H1 (cell line): Measurements from ENCODE around the gene ELFN1. TPM values are rescaled to one million over a fixed set of nuclear protein-coding genes. Genes with fewer than 3 reads are reported as not detected.

Experiments used
- CTCF ChIA-PET: fragments of 300-600 bp; sonication (Branson Sonifier 250); formaldehyde crosslinking; loops from one replicate; lab custom pipeline; 2021; ENCODE audit not compliant: partially characterized antibody; lab: Charles Lee
- POLR2A ChIA-PET: fragments of 300-600 bp; sonication (Branson Sonifier 250); formaldehyde crosslinking; loops from one replicate; lab custom pipeline; 2021; ENCODE audit warnings: inconsistent platforms; ENCODE audit not compliant: partially characterized antibody; lab: Charles Lee
- DNase-seq, 2 experiments: peaks; one replicate each; pipeline versions ENCODE4 v3.0.0 to v3.0.0-alpha.2; 2010 to 2022; ENCODE audit warnings: low spot score in 2 of 2, low read depth in 1 of 2, mixed read lengths in 1 of 2
- FAIRE-seq: peaks from 2 replicates; lab custom pipeline; 2011; peaks lifted over from hg19 to GRCh38; lab: Jason Lieb, UNC
- H2AFZ ChIP-seq: 2 replicates; pipeline ENCODE4 v1.8.1; 2012; ENCODE audit warnings: low read length, inconsistent platforms
- H2AK5ac ChIP-seq: 2 replicates; pipeline ENCODE4 v1.6.1; 2013; ENCODE audit warnings: low read depth, low read length
- H2BK120ac ChIP-seq: replicated peaks from 2 replicates; pipeline ENCODE3; 2013; ENCODE audit warnings: low read depth, low read length, inconsistent platforms
- H2BK12ac ChIP-seq: 2 replicates; pipeline ENCODE4 v1.6.1; 2013; ENCODE audit warnings: low read depth, low read length
- H2BK15ac ChIP-seq: 2 replicates; pipeline ENCODE4 v1.6.1; 2013; ENCODE audit warnings: low read length
- H2BK20ac ChIP-seq: 2 replicates; pipeline ENCODE4 v1.6.1; 2013; ENCODE audit warnings: low read length
- H2BK5ac ChIP-seq: 2 replicates; pipeline ENCODE4 v1.6.1; 2013; ENCODE audit warnings: low read depth, low read length
- H3K14ac ChIP-seq: 2 replicates; pipeline ENCODE4 v1.6.1; 2013; ENCODE audit warnings: inconsistent platforms; ENCODE audit not compliant: insufficient read length
- H3K18ac ChIP-seq: 2 replicates; pipeline ENCODE4 v1.6.1; 2013; ENCODE audit warnings: low read length; ENCODE audit errors: extremely low read depth
- H3K23ac ChIP-seq: 2 replicates; pipeline ENCODE4 v1.6.1; 2013; ENCODE audit warnings: inconsistent platforms; ENCODE audit not compliant: insufficient read length
- H3K23me2 ChIP-seq: 2 replicates; pipeline ENCODE4 v1.6.1; 2013; ENCODE audit warnings: low read depth, low read length
- H3K27ac ChIP-seq: 2 replicates; pipeline ENCODE4 v1.6.1; 2011; ENCODE audit warnings: low read depth, low read length, inconsistent platforms
- H3K27me3 ChIP-seq, 4 experiments: replicated peaks in 1 of 4; 1 replicate in 1 of 4; 2 replicates in 3 of 4; pipeline versions ENCODE4 v1.6.1 to v1.8.1; 2011 to 2013; ENCODE audit warnings: low read length in 3 of 4, mild to moderate bottlenecking in 3 of 4, inconsistent platforms in 2 of 4, mixed read lengths in 2 of 4, moderate library complexity in 1 of 4; ENCODE audit not compliant: control insufficient read depth in 3 of 4, insufficient read depth in 3 of 4; ENCODE audit errors: extremely low read depth in 1 of 4
- H3K36me3 ChIP-seq, 4 experiments: 2 replicates each; pipeline versions ENCODE4 v1.6.1 to v1.8.1; 2011 to 2013; ENCODE audit warnings: mild to moderate bottlenecking in 4 of 4, low read length in 3 of 4, moderate library complexity in 2 of 4, control low read depth in 1 of 4, inconsistent platforms in 1 of 4; ENCODE audit not compliant: insufficient read depth in 4 of 4, control insufficient read depth in 2 of 4
- H3K4ac ChIP-seq: replicated peaks from 2 replicates; pipeline ENCODE3; 2013; ENCODE audit warnings: low read length, low read depth, mixed read lengths, inconsistent platforms; ENCODE audit not compliant: insufficient read length
- H3K4me1 ChIP-seq, 4 experiments: replicated peaks in 1 of 4; 1 replicate in 1 of 4; 2 replicates in 3 of 4; pipeline versions ENCODE4 v1.6.1 to v1.8.1; 2011 to 2013; ENCODE audit warnings: low read length in 3 of 4, inconsistent platforms in 2 of 4, mixed read lengths in 1 of 4; ENCODE audit not compliant: insufficient read depth in 4 of 4, control insufficient read depth in 3 of 4
- H3K4me2 ChIP-seq, 2 experiments: 2 replicates each; pipeline versions ENCODE4 v1.6.1 to v1.8.1; 2011 to 2013; ENCODE audit warnings: low read depth in 2 of 2, low read length in 2 of 2, control low read depth in 1 of 2, inconsistent platforms in 1 of 2, mild to moderate bottlenecking in 1 of 2; ENCODE audit not compliant: insufficient read depth in 1 of 2
- H3K4me3 ChIP-seq, 4 experiments: fragments of 200-600, 300-600 bp in 1 of 4; sonication (generic), shearing (Covaris generic), sonication (Bioruptor Twin) in 1 of 4; 2 replicates each; pipeline versions ENCODE4 v1.5.1 to v1.8.1; 2011 to 2016; ENCODE audit warnings: low read length in 4 of 4, low read depth in 3 of 4, control low read depth in 2 of 4, inconsistent platforms in 2 of 4, mild to moderate bottlenecking in 2 of 4, mixed read lengths in 1 of 4, moderate library complexity in 1 of 4; ENCODE audit not compliant: insufficient read depth in 2 of 4; ENCODE audit errors: extremely low read depth in 1 of 4
- H3K56ac ChIP-seq: replicated peaks from 2 replicates; pipeline ENCODE3; 2013; ENCODE audit warnings: low read depth, mild to moderate bottlenecking, mixed read lengths, low read length, inconsistent platforms; ENCODE audit not compliant: insufficient read length
- H3K79me1 ChIP-seq: 2 replicates; pipeline ENCODE4 v1.6.1; 2013; ENCODE audit warnings: low read depth, low read length, control low read depth
- H3K79me2 ChIP-seq, 2 experiments: 2 replicates each; pipeline versions ENCODE4 v1.6.1 to v1.8.1; 2012 to 2013; ENCODE audit warnings: low read length in 2 of 2, mild to moderate bottlenecking in 2 of 2, inconsistent platforms in 1 of 2; ENCODE audit not compliant: insufficient read depth in 2 of 2, control insufficient read depth in 1 of 2
- H3K9ac ChIP-seq, 4 experiments: replicated peaks in 1 of 4; 1 replicate in 1 of 4; 2 replicates in 3 of 4; pipeline versions ENCODE4 v1.6.1 to v1.8.1; 2011 to 2013; ENCODE audit warnings: low read depth in 3 of 4, low read length in 3 of 4, control low read depth in 2 of 4, mild to moderate bottlenecking in 2 of 4, moderate library complexity in 2 of 4, inconsistent platforms in 1 of 4; ENCODE audit errors: extremely low read depth in 1 of 4
- H3K9me3 ChIP-seq, 2 experiments: 2 replicates each; pipeline versions ENCODE4 v1.6.1 to v1.8.1; 2012 to 2013; ENCODE audit warnings: mild to moderate bottlenecking in 2 of 2, moderate library complexity in 2 of 2, control low read depth in 1 of 2, inconsistent platforms in 1 of 2, low read depth in 1 of 2, low read length in 1 of 2, mixed read lengths in 1 of 2; ENCODE audit not compliant: insufficient read depth in 2 of 2
- H4K20me1 ChIP-seq, 2 experiments: replicated peaks in 1 of 2; 2 replicates each; pipeline versions ENCODE3 to v1.8.1; 2011 to 2013; ENCODE audit warnings: inconsistent platforms in 2 of 2, low read length in 2 of 2, mild to moderate bottlenecking in 1 of 2; ENCODE audit not compliant: insufficient read depth in 2 of 2, control insufficient read depth in 1 of 2
- H4K5ac ChIP-seq: 2 replicates; pipeline ENCODE4 v1.6.1; 2013; ENCODE audit warnings: low read length, low read depth, mixed read lengths, inconsistent platforms; ENCODE audit not compliant: insufficient read length
- H4K8ac ChIP-seq: 2 replicates; pipeline ENCODE4 v1.8.0; 2013; ENCODE audit warnings: mild to moderate bottlenecking, moderate library complexity, low read length, inconsistent platforms; ENCODE audit not compliant: insufficient read depth; ENCODE audit errors: extremely low read depth
- H4K91ac ChIP-seq: replicated peaks from 2 replicates; pipeline ENCODE3; 2013; ENCODE audit warnings: low read length, mixed read lengths, inconsistent platforms; ENCODE audit not compliant: insufficient read length
- BRCA1 ChIP-seq: IDR thresholded peaks from 2 replicates; pipeline ENCODE4 v1.6.1; 2012; ENCODE audit warnings: low read depth, low read length, improper control_type of control experiment
- CTCF ChIP-seq, 3 experiments: IDR thresholded peaks; 1 replicate in 2 of 3; 2 replicates in 1 of 3; pipeline versions ENCODE4 v1.5.1 to v1.6.1; 2011; ENCODE audit warnings: low read length in 3 of 3, mild to moderate bottlenecking in 3 of 3, inconsistent platforms in 2 of 3, low read depth in 1 of 3, moderate library complexity in 1 of 3; ENCODE audit not compliant: insufficient read depth in 1 of 3; ENCODE audit errors: control extremely low read depth in 1 of 3
- POU5F1 ChIP-seq: IDR thresholded peaks from 2 replicates; pipeline ENCODE4 v1.6.1; 2011; ENCODE audit warnings: low read depth, mild to moderate bottlenecking, low read length, moderate library complexity
- RAD21 ChIP-seq, 2 experiments: IDR thresholded peaks in 1 of 2; conservative IDR thresholded peaks in 1 of 2; 2 replicates each; pipeline ENCODE4 v1.6.1; 2011; ENCODE audit warnings: low read depth in 2 of 2, low read length in 2 of 2, improper control_type of control experiment in 1 of 2, inconsistent platforms in 1 of 2, mild to moderate bottlenecking in 1 of 2, moderate library complexity in 1 of 2
- WGBS, 2 experiments: shearing (Covaris generic) in 1 of 2; methylation state at CpG; one replicate each; pipeline versions ENCODE4 v1.1.6 to v1.1.7; 2013 to 2015; ENCODE audit warnings: low lambda C conversion rate in 2 of 2, mixed read lengths in 2 of 2, inconsistent platforms in 1 of 2, low coverage in 1 of 2, missing lambda C conversion rate in 1 of 2; ENCODE audit not compliant: insufficient replicate concordance in 2 of 2, insufficient coverage in 1 of 2, insufficient read length in 1 of 2; ENCODE audit errors: extremely low coverage in 1 of 2, missing lambda C conversion rate in 1 of 2; 5-methylcytosine and 5-hydroxymethylcytosine counted together
- polyA plus RNA-seq, 7 experiments: library from polyadenylated mRNA; depleted of rRNA in 3 of 7; stranded (reverse) in 5 of 7; unstranded in 2 of 7; fragments of >200 nt in 5 of 7; fragments of 200-250 nt in 2 of 7; gene quantifications; 1 replicate in 5 of 7; 2 replicates in 1 of 7; 4 replicates in 1 of 7; pipeline versions ENCODE4 v1.2.1 to v1.2.3, GENCODE V29; 2011 to 2013; ENCODE audit warnings: missing spikeins in 2 of 7, mixed read lengths in 2 of 7
- total RNA-seq: library from RNA; stranded (reverse); fragmentation: NEBNext Ultra II Directional; extraction: Animal tissue kit (Norgen Biotek cat#: 25700); gene quantifications from 2 replicates; pipeline ENCODE4 v1.2.1, GENCODE V29; 2021

The ELFN1 gene
- total and polyA plus RNA-seq, 2 of the 8 experiments (the other 6 are each of a cell fraction or from before 2014, with no cell fraction given) = 2.0 to 4.5 TPM

- no peak overlapping the region for H3K56ac ChIP-seq
- no peak overlapping the region for H2AFZ ChIP-seq
- no peak overlapping the region for H3K4me2 ChIP-seq
- no peak overlapping the region for H2BK15ac ChIP-seq
- no peak for FAIRE-seq
- no peak overlapping the region for H2BK120ac ChIP-seq
- H3K23me2 ChIP-seq = no peaks in the 10 kb centered on the region
- CTCF ChIA-PET = interaction anchor here (1.1 to 2.3 kb wide), 3 partner anchors 14 to 29 kb away, joined by 3 to 5 read pairs (median 4); no protein-coding TSS in a partner anchor
- H3K9ac ChIP-seq = no peak overlapping the region
- TF ChIP-seq RAD21 (IDR thresholded peaks at IDR 0.05 in 1 of 2, conservative IDR thresholded peaks at IDR 0.05 in 1 of 2; ENCODE audit: low read depth in 2 of 2, low read length in 2 of 2) (peak in 1 of 2 experiments; percentile 28; a peak in 2 of 4 replicates), POU5F1 (no peak), CTCF (IDR thresholded peaks at IDR 0.05; ENCODE audit: control extremely low read depth in 1 of 3, insufficient read depth in 1 of 3, low read depth in 1 of 3, low read length in 3 of 3) (peak; percentile 27 to 31 (median 28); a peak in 3 of 4 replicates), BRCA1 (no peak)
- no peak overlapping the region for H4K91ac ChIP-seq
- no peak overlapping the region for H2BK12ac ChIP-seq
- H3K79me1 ChIP-seq = no peaks in the 10 kb centered on the region
- H3K27ac ChIP-seq = no peak overlapping the region
- H3K27me3 ChIP-seq = no peaks in the 10 kb centered on the region
- H4K5ac ChIP-seq = no peak overlapping the region
- no peak overlapping the region for H4K8ac ChIP-seq
- H2AK5ac ChIP-seq = no peak overlapping the region
- H3K79me2 ChIP-seq = no peaks in the 10 kb centered on the region
- H3K9me3 ChIP-seq = peaks cover 5 to 7% of the 10 kb centered on the region in 2 experiments; a peak in 2 of 4 replicates
- no peak for DNase-seq
- H3K4me1 ChIP-seq = no peaks in the 10 kb centered on the region
- 87% methylated on average over 9 of the region's 9 CpGs; no CpG with 5 or more reads in 1 of the 2 experiments for WGBS, 2 experiments
- H2BK5ac ChIP-seq = no peak overlapping the region
- no peak overlapping the region for H3K14ac ChIP-seq
- POLR2A ChIA-PET = no interaction called here
- no peak overlapping the region for H3K23ac ChIP-seq
- H3K4ac ChIP-seq = no peak overlapping the region
- no peak overlapping the region for H2BK20ac ChIP-seq
- no peaks in the 10 kb centered on the region for H4K20me1 ChIP-seq
- H3K36me3 ChIP-seq = no peaks in the 10 kb centered on the region
- H3K4me3 ChIP-seq = no peak overlapping the region
- no peak overlapping the region for H3K18ac ChIP-seq
Measured at GRCh38 chr7:1787241-1787640, 117.2 kb downstream of the ELFN1 start.
